AML-193 (cell line): Measurements from ENCODE around the gene TUBAL3.
"Not testable (repeated sequence)": the region's sequence is repeated elsewhere in the genome, so short reads cannot be mapped to it uniquely, and the experiment has no call there.

Experiments used
- DNase-seq, 2 experiments: peaks; one replicate each; lab custom pipeline; 2025; lab: John Stamatoyannopoulos, UW

The TUBAL3 gene

GRCh38 chr10:5423771-5424170, 19.1 kb upstream of the TUBAL3 start:
- no peak for DNase-seq

GRCh38 chr10:5419466-5420094, 15.0 kb upstream of the TUBAL3 start:
- DNase-seq: no peak

- no peak for DNase-seq
These were observed 14.0 kb upstream of the TUBAL3 start for GRCh38 chr10:5418584-5418983.

- DNase-seq: no peak
These were observed 12.4 kb upstream of the TUBAL3 start for GRCh38 chr10:5416981-5417380.

- DNase-seq: peak; percentile 26 to 28
These were observed 8.6 kb upstream of the TUBAL3 start for GRCh38 chr10:5413012-5413938.

GRCh38 chr10:5412277-5412941, 7.8 kb upstream of the TUBAL3 start, which contains the start of gene NET1:
Gene NET1, plus strand, starts transcription at chr10:5412557. Its CDS starts 136 bp downstream, at chr10:5412693.
- DNase-seq: peak; percentile 44 to 55

- DNase-seq: no peak
These were observed 7.3 kb upstream of the TUBAL3 start for GRCh38 chr10:5411941-5412276.

GRCh38 chr10:5410787-5411186, 6.2 kb upstream of the TUBAL3 start:
- not testable (repeated sequence) for DNase-seq

GRCh38 chr10:5406918-5407317, 2.3 kb upstream of the TUBAL3 start:
- DNase-seq: no peak

- DNase-seq: no peak
These were observed 1.8 kb downstream of the TUBAL3 start for GRCh38 chr10:5402798-5403197.

- DNase-seq: no peak
These were observed 4.0 kb downstream of the TUBAL3 start for GRCh38 chr10:5400468-5401240.

GRCh38 chr10:5399332-5399731, 5.3 kb downstream of the TUBAL3 start:
- no peak for DNase-seq

GRCh38 chr10:5396556-5397300, 7.9 kb downstream of the TUBAL3 start:
- DNase-seq: no peak

GRCh38 chr10:5395168-5395567, 9.5 kb downstream of the TUBAL3 start:
- no peak for DNase-seq

- DNase-seq: no peak
These were observed 11.1 kb downstream of the TUBAL3 start for GRCh38 chr10:5393529-5393928.

- DNase-seq: no peak
These were observed 12.8 kb downstream of the TUBAL3 start for GRCh38 chr10:5391790-5392189.

- no peak for DNase-seq
These were observed 13.9 kb downstream of the TUBAL3 start for GRCh38 chr10:5390607-5391205.

- no peak for DNase-seq
These were observed 17.5 kb downstream of the TUBAL3 start for GRCh38 chr10:5387169-5387568.

GRCh38 chr10:5385224-5385623, 19.4 kb downstream of the TUBAL3 start:
- DNase-seq: no peak

- no peak for DNase-seq
These were observed 23.4 kb downstream of the TUBAL3 start for GRCh38 chr10:5381187-5381586.

- not testable (repeated sequence) for DNase-seq
These were observed 24.2 kb downstream of the TUBAL3 start for GRCh38 chr10:5380395-5380794.
